Endothelial cell of umbilical vein (primary cell): ENCODE results near the gene ELAC2. TPM values are rescaled to one million over a fixed set of nuclear protein-coding genes. Genes with fewer than 3 reads are reported as not detected.

Source experiments
- BruUV-seq: library from RNA; stranded (reverse); fragments of 400-500 nt; replicated peaks from 2 replicates; lab custom pipeline; 2021; lab: Mats Ljungman, UMichigan
- CTCF ChIA-PET: fragments of 300-600, 350-600 bp; sonication (Branson Sonifier 250); formaldehyde crosslinking; loops from one replicate; lab custom pipeline; 2021; ENCODE audit warnings: antibody characterized with exemption, inconsistent platforms; lab: Charles Lee
- POLR2A ChIA-PET: fragments of 300-600, 350-600 bp; sonication (Branson Sonifier 250); formaldehyde crosslinking; loops from one replicate; lab custom pipeline; 2021; ENCODE audit warnings: antibody characterized with exemption, inconsistent platforms; lab: Charles Lee
- DNase-seq: peaks from one replicate; pipeline ENCODE4 v3.0.0-alpha.2; 2011; ENCODE audit warnings: low read depth, low spot score
- FAIRE-seq: peaks from 2 replicates; lab custom pipeline; 2011; peaks lifted over from hg19 to GRCh38; lab: Jason Lieb, UNC
- H2AFZ ChIP-seq: 2 replicates; pipeline ENCODE4 v1.6.0; 2012; ENCODE audit warnings: low read depth, low read length, control low read depth, inconsistent platforms
- H3K27ac ChIP-seq: 2 replicates; pipeline ENCODE4 v1.5.1; 2011; ENCODE audit warnings: low read depth, mild to moderate bottlenecking, control low read depth, low read length, moderate library complexity; ENCODE audit not compliant: insufficient read depth
- H3K27me3 ChIP-seq, 2 experiments: 2 replicates each; pipeline versions ENCODE4 v1.6.0 to v1.6.1; 2011; ENCODE audit warnings: low read length in 2 of 2, mixed read lengths in 1 of 2; ENCODE audit not compliant: control insufficient read depth in 2 of 2, insufficient read depth in 2 of 2
- H3K36me3 ChIP-seq, 2 experiments: 2 replicates in 1 of 2; 3 replicates in 1 of 2; pipeline ENCODE4 v1.5.1; 2011; ENCODE audit warnings: low read length in 2 of 2, mild to moderate bottlenecking in 1 of 2, moderate library complexity in 1 of 2; ENCODE audit not compliant: control insufficient read depth in 2 of 2, insufficient read depth in 2 of 2; ENCODE audit errors: extremely low read depth in 1 of 2
- H3K4me1 ChIP-seq: 3 replicates; pipeline ENCODE4 v1.5.1; 2011; ENCODE audit warnings: mild to moderate bottlenecking, low read length; ENCODE audit not compliant: control insufficient read depth, insufficient read depth; ENCODE audit errors: extremely low read depth
- H3K4me2 ChIP-seq: 2 replicates; pipeline ENCODE4 v1.6.1; 2011; ENCODE audit warnings: low read length, control low read depth, mixed read lengths; ENCODE audit not compliant: insufficient read depth
- H3K4me3 ChIP-seq, 3 experiments: fragments of 200-600 bp in 1 of 3; sonication (generic), shearing (Covaris generic) in 1 of 3; replicated peaks in 1 of 3; 2 replicates each; pipeline ENCODE4 v1.5.1; 2011 to 2016; ENCODE audit warnings: control low read depth in 3 of 3, low read length in 3 of 3, mild to moderate bottlenecking in 2 of 3, inconsistent platforms in 1 of 3, low read depth in 1 of 3, moderate library complexity in 1 of 3; ENCODE audit not compliant: insufficient read depth in 1 of 3
- H3K79me2 ChIP-seq: 2 replicates; pipeline ENCODE4 v1.6.0; 2012; ENCODE audit warnings: low read length, inconsistent platforms; ENCODE audit not compliant: control insufficient read depth, insufficient read depth
- H3K9ac ChIP-seq: replicated peaks from 2 replicates; pipeline ENCODE3; 2011; ENCODE audit warnings: low read length, control low read depth; ENCODE audit not compliant: insufficient read depth; ENCODE audit errors: extremely low read depth
- H3K9me1 ChIP-seq: replicated peaks from 3 replicates; pipeline ENCODE4 v1.6.0; 2011; ENCODE audit warnings: mild to moderate bottlenecking, low read length; ENCODE audit not compliant: control insufficient read depth, insufficient read depth; ENCODE audit errors: extremely low read depth
- H3K9me3 ChIP-seq: replicated peaks from 2 replicates; pipeline ENCODE4 v1.5.1; 2012; ENCODE audit warnings: low read length, inconsistent platforms; ENCODE audit not compliant: control insufficient read depth, insufficient read depth
- H4K20me1 ChIP-seq: replicated peaks from 2 replicates; pipeline ENCODE3; 2011; ENCODE audit warnings: mild to moderate bottlenecking, low read length; ENCODE audit not compliant: control insufficient read depth, insufficient read depth; ENCODE audit errors: extremely low read depth
- EZH2 ChIP-seq: IDR thresholded peaks from 2 replicates; pipeline ENCODE4 v1.6.1; 2012; ENCODE audit warnings: borderline replicate concordance, low read depth, mild to moderate bottlenecking, moderate library complexity, low read length, inconsistent platforms; ENCODE audit not compliant: severe bottlenecking
- FOS ChIP-seq: IDR thresholded peaks from 2 replicates; pipeline ENCODE4 v1.6.1; 2011; ENCODE audit warnings: mild to moderate bottlenecking, low read length, moderate library complexity, borderline replicate concordance; ENCODE audit not compliant: insufficient read depth
- GATA2 ChIP-seq: IDR thresholded peaks from 2 replicates; pipeline ENCODE4 v1.7.0; 2011; ENCODE audit warnings: low read depth, mild to moderate bottlenecking, moderate library complexity, mixed read lengths, low read length; ENCODE audit not compliant: insufficient read length, insufficient read depth
- JUN ChIP-seq: IDR thresholded peaks from 2 replicates; pipeline ENCODE4 v1.6.1; 2011; ENCODE audit warnings: borderline replicate concordance, low read depth; ENCODE audit not compliant: insufficient read length, insufficient read depth
- MYC ChIP-seq: IDR thresholded peaks from one replicate; pipeline ENCODE4 v1.6.1; 2011; ENCODE audit warnings: mild to moderate bottlenecking, low read depth, low read length
- POLR2A ChIP-seq: IDR thresholded peaks from 2 replicates; pipeline ENCODE4 v1.6.1; 2012; ENCODE audit warnings: low read depth, mild to moderate bottlenecking, control low read depth, low read length
- POLR2AphosphoS5 ChIP-seq: IDR thresholded peaks from 2 replicates; pipeline ENCODE4 v1.6.1; 2012; ENCODE audit warnings: low read depth, mild to moderate bottlenecking, control low read depth, low read length, moderate library complexity; ENCODE audit not compliant: insufficient read depth
- dilution Hi-C: fragments of 300-500 bp; cut with MboI; formaldehyde crosslinking; loops from one replicate; pipeline ENCODE4 v1.15.0; 2019; ENCODE audit warnings: low sequenced_read_pairs; ENCODE audit not compliant: extremely low pct_ligation_motif_present
- intact Hi-C: fragments of 100-400 bp; cut with micrococcal nuclease; formaldehyde crosslinking; loops from one replicate; pipeline ENCODE4 v1.10.0; 2022
- polyA plus RNA-seq, 4 experiments: library from polyadenylated mRNA; depleted of rRNA in 3 of 4; stranded (reverse) in 3 of 4; unstranded in 1 of 4; fragments of >200 nt; gene quantifications; 2 replicates each; pipeline versions ENCODE4 v1.2.1 to v1.2.3, GENCODE V29; 2011 to 2012; ENCODE audit warnings: missing spikeins in 1 of 4
- total RNA-seq: library from RNA; stranded (reverse); gene quantifications from 2 replicates; pipeline ENCODE4 v1.2.3, GENCODE V29; 2021
- TF ChIP-seq, protein P1 (sequence below), 2 donors: IDR thresholded peaks; 1 replicate in 1 of 2; 2 replicates in 1 of 2; pipeline ENCODE4 v1.5.1; 2011; ENCODE audit warnings: low read length in 2 of 2, mild to moderate bottlenecking in 2 of 2, moderate library complexity in 2 of 2, control low read depth in 1 of 2, inconsistent platforms in 1 of 2, low read depth in 1 of 2; ENCODE audit not compliant: insufficient read depth in 1 of 2; ENCODE audit errors: extremely low read depth in 1 of 2
- TF ChIP-seq, protein P2 (sequence below): IDR thresholded peaks from 2 replicates; pipeline ENCODE4 v1.6.1; 2011; ENCODE audit not compliant: insufficient read depth, insufficient read length

The ELAC2 gene
- total and polyA plus RNA-seq, 2 donors (not counting 3 experiments of a cell fraction or from before 2014, with no cell fraction given), result 64.8 to 75.9 TPM

DNA sequence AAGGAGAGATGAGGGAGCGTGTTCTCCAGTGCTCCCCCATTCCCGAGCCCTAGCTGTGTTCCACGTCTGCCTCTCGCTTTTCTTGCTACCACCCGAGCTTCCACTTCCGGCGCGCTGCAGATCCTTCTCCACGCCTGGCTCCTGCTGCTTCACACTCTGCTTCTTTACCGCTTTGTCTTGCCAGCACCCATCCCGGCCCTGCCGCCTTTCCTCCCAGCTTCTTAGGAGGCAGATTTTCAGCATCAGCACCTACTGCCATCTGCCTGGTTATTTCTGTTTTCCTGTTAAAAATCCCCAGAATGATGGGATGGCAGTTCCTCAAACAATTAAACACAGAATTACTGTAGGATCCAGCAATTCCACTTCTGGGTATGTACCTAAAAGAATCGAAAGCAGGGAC lies 64.7 kb downstream of the ELAC2 start:
- no peaks in the 10 kb centered on the region for H3K4me1 ChIP-seq
- no peak overlapping the region for H3K9ac ChIP-seq
- no peak for TF ChIP-seq EZH2
- no peak for TF ChIP-seq FOS
- TF ChIP-seq, protein P1, sequence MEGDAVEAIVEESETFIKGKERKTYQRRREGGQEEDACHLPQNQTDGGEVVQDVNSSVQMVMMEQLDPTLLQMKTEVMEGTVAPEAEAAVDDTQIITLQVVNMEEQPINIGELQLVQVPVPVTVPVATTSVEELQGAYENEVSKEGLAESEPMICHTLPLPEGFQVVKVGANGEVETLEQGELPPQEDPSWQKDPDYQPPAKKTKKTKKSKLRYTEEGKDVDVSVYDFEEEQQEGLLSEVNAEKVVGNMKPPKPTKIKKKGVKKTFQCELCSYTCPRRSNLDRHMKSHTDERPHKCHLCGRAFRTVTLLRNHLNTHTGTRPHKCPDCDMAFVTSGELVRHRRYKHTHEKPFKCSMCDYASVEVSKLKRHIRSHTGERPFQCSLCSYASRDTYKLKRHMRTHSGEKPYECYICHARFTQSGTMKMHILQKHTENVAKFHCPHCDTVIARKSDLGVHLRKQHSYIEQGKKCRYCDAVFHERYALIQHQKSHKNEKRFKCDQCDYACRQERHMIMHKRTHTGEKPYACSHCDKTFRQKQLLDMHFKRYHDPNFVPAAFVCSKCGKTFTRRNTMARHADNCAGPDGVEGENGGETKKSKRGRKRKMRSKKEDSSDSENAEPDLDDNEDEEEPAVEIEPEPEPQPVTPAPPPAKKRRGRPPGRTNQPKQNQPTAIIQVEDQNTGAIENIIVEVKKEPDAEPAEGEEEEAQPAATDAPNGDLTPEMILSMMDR (IDR thresholded peaks at IDR 0.05; ENCODE audit: extremely low read depth in 1 of 2, insufficient read depth in 1 of 2, low read depth in 1 of 2, low read length in 2 of 2), result no peak
- TF ChIP-seq, protein P2, sequence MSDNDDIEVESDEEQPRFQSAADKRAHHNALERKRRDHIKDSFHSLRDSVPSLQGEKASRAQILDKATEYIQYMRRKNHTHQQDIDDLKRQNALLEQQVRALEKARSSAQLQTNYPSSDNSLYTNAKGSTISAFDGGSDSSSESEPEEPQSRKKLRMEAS, result no peak
- no peak for TF ChIP-seq POLR2AphosphoS5
- TF ChIP-seq POLR2A, result no peak
- TF ChIP-seq GATA2, result no peak
- TF ChIP-seq MYC, result no peak
- no peak for TF ChIP-seq JUN
- H3K4me3 ChIP-seq, result no peak overlapping the region
- H3K27me3 ChIP-seq, result no peaks in the 10 kb centered on the region
- POLR2A ChIA-PET, result interaction anchor here (0.8 kb wide), 1 partner anchor 20 kb away, joined by 3 read pairs; no protein-coding TSS in a partner anchor
- DNase-seq (no peak), FAIRE-seq (no peak)
- no peaks in the 10 kb centered on the region for H3K79me2 ChIP-seq
- no peaks in the 10 kb centered on the region for H4K20me1 ChIP-seq
- H2AFZ ChIP-seq, result no peak overlapping the region
- H3K36me3 ChIP-seq, result no peaks in the 10 kb centered on the region
- H3K4me2 ChIP-seq, result no peak overlapping the region
- no peak overlapping the region for H3K27ac ChIP-seq
- no TSS peak for BruUV-seq
- intact Hi-C loops (no loop called here), dilution Hi-C loops (loop anchor here (25.0 kb wide), 1 partner anchor 91 kb away; no protein-coding TSS in a partner anchor)
- no peaks in the 10 kb centered on the region for H3K9me3 ChIP-seq
- CTCF ChIA-PET, result no interaction called here
- no peaks in the 10 kb centered on the region for H3K9me1 ChIP-seq
